ENCODE measurements around the gene EGLN3. TPM values are rescaled to one million over a fixed set of nuclear protein-coding genes. Genes with fewer than 3 reads are reported as not detected.

The EGLN3 gene
- total and polyA plus RNA-seq, 2 of the 13 experiments (the other 11 are each of a cell fraction or from before 2014, with no cell fraction given): 0.18 to 27.3 TPM

DNA sequence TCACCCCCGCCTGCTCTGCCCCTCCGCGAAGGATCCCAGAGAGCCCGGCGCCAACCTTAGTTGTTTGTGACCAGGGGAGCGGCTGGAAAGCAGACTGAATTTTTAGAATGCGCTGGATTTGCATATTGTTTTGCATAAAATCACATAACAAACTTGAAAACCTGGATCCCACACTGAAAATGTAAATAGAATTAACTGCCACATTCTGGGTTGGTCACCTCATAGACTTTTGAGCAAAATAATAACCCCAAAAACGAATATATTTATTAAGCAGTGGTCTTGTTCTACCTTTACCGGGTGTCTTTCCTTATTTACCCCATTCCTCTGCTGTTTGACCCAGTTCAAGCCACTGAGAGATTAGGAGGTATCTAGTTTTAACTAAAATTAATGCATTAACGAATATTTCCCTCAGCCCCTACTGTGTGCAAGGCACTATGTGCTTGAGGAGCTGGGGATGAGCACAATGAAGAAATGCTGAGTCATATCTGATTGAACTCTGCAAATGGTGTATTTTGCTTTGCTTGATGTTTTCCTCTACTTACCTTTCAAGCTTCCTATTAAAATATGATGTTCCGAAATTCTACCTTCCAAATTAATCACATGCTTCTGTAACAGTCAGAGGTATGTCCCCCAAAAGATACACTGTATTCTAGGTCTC is 438 bp upstream of the EGLN3 start (continued):
- TF ChIP-seq, protein P1, sequence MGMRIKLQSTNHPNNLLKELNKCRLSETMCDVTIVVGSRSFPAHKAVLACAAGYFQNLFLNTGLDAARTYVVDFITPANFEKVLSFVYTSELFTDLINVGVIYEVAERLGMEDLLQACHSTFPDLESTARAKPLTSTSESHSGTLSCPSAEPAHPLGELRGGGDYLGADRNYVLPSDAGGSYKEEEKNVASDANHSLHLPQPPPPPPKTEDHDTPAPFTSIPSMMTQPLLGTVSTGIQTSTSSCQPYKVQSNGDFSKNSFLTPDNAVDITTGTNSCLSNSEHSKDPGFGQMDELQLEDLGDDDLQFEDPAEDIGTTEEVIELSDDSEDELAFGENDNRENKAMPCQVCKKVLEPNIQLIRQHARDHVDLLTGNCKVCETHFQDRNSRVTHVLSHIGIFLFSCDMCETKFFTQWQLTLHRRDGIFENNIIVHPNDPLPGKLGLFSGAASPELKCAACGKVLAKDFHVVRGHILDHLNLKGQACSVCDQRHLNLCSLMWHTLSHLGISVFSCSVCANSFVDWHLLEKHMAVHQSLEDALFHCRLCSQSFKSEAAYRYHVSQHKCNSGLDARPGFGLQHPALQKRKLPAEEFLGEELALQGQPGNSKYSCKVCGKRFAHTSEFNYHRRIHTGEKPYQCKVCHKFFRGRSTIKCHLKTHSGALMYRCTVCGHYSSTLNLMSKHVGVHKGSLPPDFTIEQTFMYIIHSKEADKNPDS (CRISPR knock-in tag; IDR thresholded peaks at IDR 0.05): 0 out of 2 replicates have a peak, but pooled peaks have one; percentile 44
- peak; percentile 19; the same call in 1 of the 2 replicates for TF ChIP-seq YEATS2 (CRISPR knock-in tag; IDR thresholded peaks at IDR 0.05; ENCODE audit: borderline replicate concordance)
- no peak for TF ChIP-seq SKI (IDR thresholded peaks at IDR 0.05; ENCODE audit: partially characterized antibody)
- no peak for TF ChIP-seq THYN1 (CRISPR knock-in tag; IDR thresholded peaks at IDR 0.05; ENCODE audit: borderline replicate concordance, low read depth)
- TF ChIP-seq, protein P2, sequence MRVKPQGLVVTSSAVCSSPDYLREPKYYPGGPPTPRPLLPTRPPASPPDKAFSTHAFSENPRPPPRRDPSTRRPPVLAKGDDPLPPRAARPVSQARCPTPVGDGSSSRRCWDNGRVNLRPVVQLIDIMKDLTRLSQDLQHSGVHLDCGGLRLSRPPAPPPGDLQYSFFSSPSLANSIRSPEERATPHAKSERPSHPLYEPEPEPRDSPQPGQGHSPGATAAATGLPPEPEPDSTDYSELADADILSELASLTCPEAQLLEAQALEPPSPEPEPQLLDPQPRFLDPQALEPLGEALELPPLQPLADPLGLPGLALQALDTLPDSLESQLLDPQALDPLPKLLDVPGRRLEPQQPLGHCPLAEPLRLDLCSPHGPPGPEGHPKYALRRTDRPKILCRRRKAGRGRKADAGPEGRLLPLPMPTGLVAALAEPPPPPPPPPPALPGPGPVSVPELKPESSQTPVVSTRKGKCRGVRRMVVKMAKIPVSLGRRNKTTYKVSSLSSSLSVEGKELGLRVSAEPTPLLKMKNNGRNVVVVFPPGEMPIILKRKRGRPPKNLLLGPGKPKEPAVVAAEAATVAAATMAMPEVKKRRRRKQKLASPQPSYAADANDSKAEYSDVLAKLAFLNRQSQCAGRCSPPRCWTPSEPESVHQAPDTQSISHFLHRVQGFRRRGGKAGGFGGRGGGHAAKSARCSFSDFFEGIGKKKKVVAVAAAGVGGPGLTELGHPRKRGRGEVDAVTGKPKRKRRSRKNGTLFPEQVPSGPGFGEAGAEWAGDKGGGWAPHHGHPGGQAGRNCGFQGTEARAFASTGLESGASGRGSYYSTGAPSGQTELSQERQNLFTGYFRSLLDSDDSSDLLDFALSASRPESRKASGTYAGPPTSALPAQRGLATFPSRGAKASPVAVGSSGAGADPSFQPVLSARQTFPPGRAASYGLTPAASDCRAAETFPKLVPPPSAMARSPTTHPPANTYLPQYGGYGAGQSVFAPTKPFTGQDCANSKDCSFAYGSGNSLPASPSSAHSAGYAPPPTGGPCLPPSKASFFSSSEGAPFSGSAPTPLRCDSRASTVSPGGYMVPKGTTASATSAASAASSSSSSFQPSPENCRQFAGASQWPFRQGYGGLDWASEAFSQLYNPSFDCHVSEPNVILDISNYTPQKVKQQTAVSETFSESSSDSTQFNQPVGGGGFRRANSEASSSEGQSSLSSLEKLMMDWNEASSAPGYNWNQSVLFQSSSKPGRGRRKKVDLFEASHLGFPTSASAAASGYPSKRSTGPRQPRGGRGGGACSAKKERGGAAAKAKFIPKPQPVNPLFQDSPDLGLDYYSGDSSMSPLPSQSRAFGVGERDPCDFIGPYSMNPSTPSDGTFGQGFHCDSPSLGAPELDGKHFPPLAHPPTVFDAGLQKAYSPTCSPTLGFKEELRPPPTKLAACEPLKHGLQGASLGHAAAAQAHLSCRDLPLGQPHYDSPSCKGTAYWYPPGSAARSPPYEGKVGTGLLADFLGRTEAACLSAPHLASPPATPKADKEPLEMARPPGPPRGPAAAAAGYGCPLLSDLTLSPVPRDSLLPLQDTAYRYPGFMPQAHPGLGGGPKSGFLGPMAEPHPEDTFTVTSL (CRISPR knock-in tag; IDR thresholded peaks at IDR 0.05; ENCODE audit: borderline replicate concordance): peak; percentile 14; the same call in 1 of the 2 replicates
- 0 out of 2 replicates have a peak, but pooled peaks have one; percentile 25 for TF ChIP-seq ZNF101 (CRISPR knock-in tag; IDR thresholded peaks at IDR 0.05; ENCODE audit: borderline replicate concordance, low read depth)
- TF ChIP-seq, protein P3, sequence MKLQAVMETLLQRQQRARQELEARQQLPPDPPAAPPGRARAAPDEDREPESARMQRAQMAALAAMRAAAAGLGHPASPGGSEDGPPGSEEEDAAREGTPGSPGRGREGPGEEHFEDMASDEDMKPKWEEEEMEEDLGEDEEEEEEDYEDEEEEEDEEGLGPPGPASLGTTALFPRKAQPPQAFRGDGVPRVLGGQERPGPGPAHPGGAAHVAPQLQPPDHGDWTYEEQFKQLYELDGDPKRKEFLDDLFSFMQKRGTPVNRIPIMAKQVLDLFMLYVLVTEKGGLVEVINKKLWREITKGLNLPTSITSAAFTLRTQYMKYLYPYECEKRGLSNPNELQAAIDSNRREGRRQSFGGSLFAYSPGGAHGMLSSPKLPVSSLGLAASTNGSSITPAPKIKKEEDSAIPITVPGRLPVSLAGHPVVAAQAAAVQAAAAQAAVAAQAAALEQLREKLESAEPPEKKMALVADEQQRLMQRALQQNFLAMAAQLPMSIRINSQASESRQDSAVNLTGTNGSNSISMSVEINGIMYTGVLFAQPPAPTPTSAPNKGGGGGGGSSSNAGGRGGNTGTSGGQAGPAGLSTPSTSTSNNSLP (IDR thresholded peaks at IDR 0.05; ENCODE audit: low read depth, low read length): no peak
- TF ChIP-seq ZBTB3 (CRISPR knock-in tag; IDR thresholded peaks at IDR 0.05; ENCODE audit: borderline replicate concordance, low read depth): 0 out of 2 replicates have a peak, but pooled peaks have one; percentile 64
- TF ChIP-seq, protein P4, sequence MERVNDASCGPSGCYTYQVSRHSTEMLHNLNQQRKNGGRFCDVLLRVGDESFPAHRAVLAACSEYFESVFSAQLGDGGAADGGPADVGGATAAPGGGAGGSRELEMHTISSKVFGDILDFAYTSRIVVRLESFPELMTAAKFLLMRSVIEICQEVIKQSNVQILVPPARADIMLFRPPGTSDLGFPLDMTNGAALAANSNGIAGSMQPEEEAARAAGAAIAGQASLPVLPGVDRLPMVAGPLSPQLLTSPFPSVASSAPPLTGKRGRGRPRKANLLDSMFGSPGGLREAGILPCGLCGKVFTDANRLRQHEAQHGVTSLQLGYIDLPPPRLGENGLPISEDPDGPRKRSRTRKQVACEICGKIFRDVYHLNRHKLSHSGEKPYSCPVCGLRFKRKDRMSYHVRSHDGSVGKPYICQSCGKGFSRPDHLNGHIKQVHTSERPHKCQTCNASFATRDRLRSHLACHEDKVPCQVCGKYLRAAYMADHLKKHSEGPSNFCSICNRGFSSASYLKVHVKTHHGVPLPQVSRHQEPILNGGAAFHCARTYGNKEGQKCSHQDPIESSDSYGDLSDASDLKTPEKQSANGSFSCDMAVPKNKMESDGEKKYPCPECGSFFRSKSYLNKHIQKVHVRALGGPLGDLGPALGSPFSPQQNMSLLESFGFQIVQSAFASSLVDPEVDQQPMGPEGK (CRISPR knock-in tag; IDR thresholded peaks at IDR 0.05): peak; percentile 52
- no peak; the same call in 1 of the 2 replicates for TF ChIP-seq SIX4 (CRISPR knock-in tag; IDR thresholded peaks at IDR 0.05)
- TF ChIP-seq ZMAT3 (CRISPR knock-in tag; conservative IDR thresholded peaks at IDR 0.05): 0 out of 2 replicates have a peak, but pooled peaks have one; percentile 4
- 0 out of 2 replicates have a peak, but pooled peaks have one; percentile 28 for TF ChIP-seq ZNF556 (CRISPR knock-in tag; IDR thresholded peaks at IDR 0.05; ENCODE audit: borderline replicate concordance)
- TF ChIP-seq, protein P5, sequence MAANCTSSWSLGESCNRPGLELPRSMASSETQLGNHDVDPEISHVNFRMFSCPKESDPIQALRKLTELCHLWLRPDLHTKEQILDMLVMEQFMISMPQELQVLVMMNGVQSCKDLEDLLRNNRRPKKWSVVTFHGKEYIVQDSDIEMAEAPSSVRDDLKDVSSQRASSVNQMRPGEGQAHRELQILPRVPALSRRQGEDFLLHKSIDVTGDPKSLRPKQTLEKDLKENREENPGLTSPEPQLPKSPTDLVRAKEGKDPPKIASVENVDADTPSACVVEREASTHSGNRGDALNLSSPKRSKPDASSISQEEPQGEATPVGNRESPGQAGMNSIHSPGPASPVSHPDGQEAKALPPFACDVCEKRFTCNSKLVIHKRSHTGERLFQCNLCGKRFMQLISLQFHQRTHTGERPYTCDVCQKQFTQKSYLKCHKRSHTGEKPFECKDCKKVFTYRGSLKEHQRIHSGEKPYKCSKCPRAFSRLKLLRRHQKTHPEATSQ (CRISPR knock-in tag; IDR thresholded peaks at IDR 0.05; ENCODE audit: borderline replicate concordance): no peak
- 0 out of 2 replicates have a peak, but pooled peaks have one; percentile 39 for TF ChIP-seq PAX8 (CRISPR knock-in tag; IDR thresholded peaks at IDR 0.05; ENCODE audit: borderline replicate concordance)
